AG09319 (cell line): ENCODE data around the gene FABP6.
"Not testable (repeated sequence)": the region's sequence is repeated elsewhere in the genome, so short reads cannot be mapped to it uniquely, and the experiment has no call there.

Source experiments
- DNase-seq: peaks from one replicate; pipeline ENCODE4 v3.0.0-alpha.2; 2010; ENCODE audit warnings: low read depth; ENCODE audit errors: extremely low read depth
- TF ChIP-seq, protein P1 (sequence below): IDR thresholded peaks from 2 replicates; pipeline ENCODE4 v1.5.1; 2011; ENCODE audit warnings: low read depth, mild to moderate bottlenecking, inconsistent platforms, low read length, moderate library complexity

Gene FABP6

DNA sequence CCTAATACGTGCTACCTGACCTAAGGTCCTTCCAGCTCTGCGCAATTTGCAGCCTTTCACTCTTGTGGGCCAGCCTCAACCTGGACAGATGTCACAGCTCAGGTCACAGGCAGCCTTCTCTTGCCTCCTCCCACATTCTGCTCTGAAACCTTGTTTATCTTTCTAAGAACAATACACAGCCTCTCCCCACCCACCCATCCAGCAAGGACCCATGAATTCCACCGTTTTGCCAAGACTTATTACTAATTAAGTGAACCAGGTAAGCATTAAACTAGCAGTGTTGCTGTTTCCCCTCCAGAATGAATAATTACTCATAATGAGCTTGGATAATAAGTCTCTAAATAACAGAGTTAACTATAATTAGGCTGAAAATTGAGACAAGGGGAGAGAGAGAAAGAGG lies 11.0 kb downstream of the FABP6 start:
- TF ChIP-seq, protein P1, sequence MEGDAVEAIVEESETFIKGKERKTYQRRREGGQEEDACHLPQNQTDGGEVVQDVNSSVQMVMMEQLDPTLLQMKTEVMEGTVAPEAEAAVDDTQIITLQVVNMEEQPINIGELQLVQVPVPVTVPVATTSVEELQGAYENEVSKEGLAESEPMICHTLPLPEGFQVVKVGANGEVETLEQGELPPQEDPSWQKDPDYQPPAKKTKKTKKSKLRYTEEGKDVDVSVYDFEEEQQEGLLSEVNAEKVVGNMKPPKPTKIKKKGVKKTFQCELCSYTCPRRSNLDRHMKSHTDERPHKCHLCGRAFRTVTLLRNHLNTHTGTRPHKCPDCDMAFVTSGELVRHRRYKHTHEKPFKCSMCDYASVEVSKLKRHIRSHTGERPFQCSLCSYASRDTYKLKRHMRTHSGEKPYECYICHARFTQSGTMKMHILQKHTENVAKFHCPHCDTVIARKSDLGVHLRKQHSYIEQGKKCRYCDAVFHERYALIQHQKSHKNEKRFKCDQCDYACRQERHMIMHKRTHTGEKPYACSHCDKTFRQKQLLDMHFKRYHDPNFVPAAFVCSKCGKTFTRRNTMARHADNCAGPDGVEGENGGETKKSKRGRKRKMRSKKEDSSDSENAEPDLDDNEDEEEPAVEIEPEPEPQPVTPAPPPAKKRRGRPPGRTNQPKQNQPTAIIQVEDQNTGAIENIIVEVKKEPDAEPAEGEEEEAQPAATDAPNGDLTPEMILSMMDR: no peak
- DNase-seq: no peak

- DNase-seq: no peak
- TF ChIP-seq, protein P1: no peak
These were observed 12.8 kb downstream of the FABP6 start for GRCh38 chr5:160242145-160242544.

- TF ChIP-seq, protein P1: no peak
- DNase-seq: no peak
These were observed 16.3 kb downstream of the FABP6 start for GRCh38 chr5:160245506-160246086.

GRCh38 chr5:160249570-160249969 lies 20.3 kb downstream of the FABP6 start:
- not testable (repeated sequence) for DNase-seq

DNA sequence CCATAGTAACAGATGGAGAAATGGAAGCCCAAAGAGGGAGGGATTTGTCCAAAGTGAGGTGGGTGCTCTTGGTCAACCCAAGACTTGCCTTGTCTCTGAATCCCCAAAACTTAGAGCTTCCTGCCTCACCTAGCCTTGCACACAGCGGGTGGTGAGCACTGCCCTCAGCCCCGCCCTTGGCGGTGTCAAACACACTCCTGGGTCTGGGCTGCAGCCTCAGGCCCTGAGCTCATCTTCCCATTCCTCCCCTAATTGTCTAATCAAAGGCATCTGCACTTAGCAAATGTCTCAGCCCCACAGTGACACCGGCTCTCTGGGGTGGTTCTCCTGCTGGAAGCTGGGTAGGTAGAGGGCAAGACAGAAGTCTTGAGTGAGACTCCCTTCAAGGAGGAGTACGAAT lies 20.9 kb downstream of the FABP6 start:
- TF ChIP-seq, protein P1: no peak
- DNase-seq: no peak

GRCh38 chr5:160250826-160251225 lies 21.5 kb downstream of the FABP6 start:
- DNase-seq: no peak
- TF ChIP-seq, protein P1: no peak

DNA sequence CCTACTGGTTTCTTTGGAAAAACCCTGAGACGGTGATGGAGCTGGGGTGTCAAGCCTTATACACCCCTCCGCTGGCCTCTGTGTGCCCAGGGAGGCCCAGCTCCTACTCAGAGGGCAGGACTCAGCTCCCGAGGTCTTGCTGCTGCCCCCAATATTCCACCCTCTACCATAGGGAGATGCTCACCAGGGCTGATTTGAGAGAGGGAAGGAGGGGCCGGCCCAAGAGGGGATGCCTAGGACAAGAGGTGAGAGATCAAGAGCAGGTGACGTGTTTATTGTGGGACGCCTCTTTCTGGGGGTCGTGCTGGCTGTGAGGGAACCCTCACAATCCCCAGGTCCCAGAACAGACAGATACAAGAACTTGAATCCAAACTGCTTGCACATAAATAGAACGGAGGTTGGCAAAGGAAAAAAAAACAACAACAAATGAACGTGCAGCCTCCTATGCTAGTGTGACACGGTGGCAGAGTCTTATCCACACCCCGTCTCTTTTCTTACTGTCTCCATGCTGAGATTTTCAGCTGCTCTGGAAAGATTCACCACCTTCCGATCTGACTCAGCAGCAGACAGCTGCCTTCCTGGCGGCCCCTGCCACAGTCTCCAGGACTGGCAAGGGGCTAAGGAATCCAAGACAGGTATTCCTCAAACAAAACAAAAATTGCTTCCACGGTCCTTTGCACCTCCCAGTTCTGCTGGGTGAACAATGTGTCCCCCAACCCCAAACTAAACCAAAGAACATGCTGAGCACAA lies 22.3 kb downstream of the FABP6 start:
- DNase-seq: no peak
- TF ChIP-seq, protein P1: no peak

GRCh38 chr5:160252916-160253315 lies 23.6 kb downstream of the FABP6 start:
- no peak for DNase-seq
- TF ChIP-seq, protein P1: no peak
